H1 (cell line): ENCODE data around the gene LUC7L3. TPM values are rescaled to one million over a fixed set of nuclear protein-coding genes. Genes with fewer than 3 reads are reported as not detected.

ENCODE experiments used
- EP300 ChIP-seq, 2 experiments: IDR thresholded peaks; 1 replicate in 1 of 2; 2 replicates in 1 of 2; pipeline ENCODE4 v1.6.1; 2011 to 2012; ENCODE audit warnings: low read depth in 2 of 2, low read length in 2 of 2, mild to moderate bottlenecking in 2 of 2, borderline replicate concordance in 1 of 2, inconsistent platforms in 1 of 2, moderate library complexity in 1 of 2
- MAFK ChIP-seq: IDR thresholded peaks from 2 replicates; pipeline ENCODE4 v1.6.1; 2012; ENCODE audit warnings: low read depth, mild to moderate bottlenecking, improper control_type of control experiment, low read length
- POLR2AphosphoS5 ChIP-seq: IDR thresholded peaks from 2 replicates; pipeline ENCODE4 v1.6.1; 2011; ENCODE audit warnings: low read depth, low read length
- RXRA ChIP-seq: IDR thresholded peaks from 2 replicates; pipeline ENCODE4 v1.6.1; 2011; ENCODE audit warnings: low read depth, mild to moderate bottlenecking, low read length, moderate library complexity; ENCODE audit not compliant: insufficient read depth
- SUZ12 ChIP-seq: fragments of 200-600 bp; sonication (generic); IDR thresholded peaks from 2 replicates; pipeline ENCODE4 v1.6.1; 2012; ENCODE audit warnings: mild to moderate bottlenecking, inconsistent platforms, low read length, moderate library complexity, mixed read lengths
- TAF7 ChIP-seq: optimal IDR thresholded peaks from 2 replicates; pipeline ENCODE3; 2011; ENCODE audit warnings: low read depth, mild to moderate bottlenecking, inconsistent platforms, low read length, moderate library complexity, borderline replicate concordance
- polyA plus RNA-seq, 7 experiments: library from polyadenylated mRNA; depleted of rRNA in 3 of 7; stranded (reverse) in 5 of 7; unstranded in 2 of 7; fragments of >200 nt in 5 of 7; fragments of 200-250 nt in 2 of 7; gene quantifications; 1 replicate in 5 of 7; 2 replicates in 1 of 7; 4 replicates in 1 of 7; pipeline versions ENCODE4 v1.2.1 to v1.2.3, GENCODE V29; 2011 to 2013; ENCODE audit warnings: missing spikeins in 2 of 7, mixed read lengths in 2 of 7
- total RNA-seq: library from RNA; stranded (reverse); fragmentation: NEBNext Ultra II Directional; extraction: Animal tissue kit (Norgen Biotek cat#: 25700); gene quantifications from 2 replicates; pipeline ENCODE4 v1.2.1, GENCODE V29; 2021
- TF ChIP-seq, protein P1 (sequence below): fragments of 300-600 bp; sonication (generic); IDR thresholded peaks from 2 replicates; pipeline ENCODE4 v1.7.1; 2012; ENCODE audit warnings: low read length, moderate library complexity, mild to moderate bottlenecking, inconsistent platforms; ENCODE audit not compliant: insufficient replicate concordance
- TF ChIP-seq, protein P2 (sequence below), 3 experiments: IDR thresholded peaks; 1 replicate in 2 of 3; 2 replicates in 1 of 3; pipeline versions ENCODE4 v1.5.1 to v1.6.1; 2011; ENCODE audit warnings: low read length in 3 of 3, mild to moderate bottlenecking in 3 of 3, inconsistent platforms in 2 of 3, low read depth in 1 of 3, moderate library complexity in 1 of 3; ENCODE audit not compliant: insufficient read depth in 1 of 3; ENCODE audit errors: control extremely low read depth in 1 of 3

LUC7L3 gene
- total and polyA plus RNA-seq, 2 of the 8 experiments (the other 6 are each of a cell fraction or from before 2014, with no cell fraction given): 102 to 126 TPM

DNA sequence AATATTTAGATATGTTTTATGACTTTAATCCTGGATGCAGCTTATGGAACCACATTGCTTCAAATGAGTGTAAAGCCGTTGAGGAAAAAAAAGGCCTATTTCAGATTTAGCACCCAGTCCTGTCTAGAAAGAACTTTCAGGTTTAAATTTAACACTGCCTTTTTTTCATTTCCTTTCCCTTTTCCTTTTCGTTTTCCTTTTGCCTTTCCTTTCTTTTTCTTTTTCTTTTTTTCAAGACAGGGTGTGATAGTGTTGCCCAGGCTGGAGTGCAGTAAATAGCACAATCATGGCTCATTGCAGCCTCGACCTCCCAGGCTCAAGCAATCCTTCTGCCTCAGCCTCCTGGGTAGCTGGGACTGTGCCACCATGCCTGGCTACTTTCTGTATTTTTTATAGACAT is 15.9 kb downstream of the LUC7L3 start (continued):
- TF ChIP-seq, protein P1, sequence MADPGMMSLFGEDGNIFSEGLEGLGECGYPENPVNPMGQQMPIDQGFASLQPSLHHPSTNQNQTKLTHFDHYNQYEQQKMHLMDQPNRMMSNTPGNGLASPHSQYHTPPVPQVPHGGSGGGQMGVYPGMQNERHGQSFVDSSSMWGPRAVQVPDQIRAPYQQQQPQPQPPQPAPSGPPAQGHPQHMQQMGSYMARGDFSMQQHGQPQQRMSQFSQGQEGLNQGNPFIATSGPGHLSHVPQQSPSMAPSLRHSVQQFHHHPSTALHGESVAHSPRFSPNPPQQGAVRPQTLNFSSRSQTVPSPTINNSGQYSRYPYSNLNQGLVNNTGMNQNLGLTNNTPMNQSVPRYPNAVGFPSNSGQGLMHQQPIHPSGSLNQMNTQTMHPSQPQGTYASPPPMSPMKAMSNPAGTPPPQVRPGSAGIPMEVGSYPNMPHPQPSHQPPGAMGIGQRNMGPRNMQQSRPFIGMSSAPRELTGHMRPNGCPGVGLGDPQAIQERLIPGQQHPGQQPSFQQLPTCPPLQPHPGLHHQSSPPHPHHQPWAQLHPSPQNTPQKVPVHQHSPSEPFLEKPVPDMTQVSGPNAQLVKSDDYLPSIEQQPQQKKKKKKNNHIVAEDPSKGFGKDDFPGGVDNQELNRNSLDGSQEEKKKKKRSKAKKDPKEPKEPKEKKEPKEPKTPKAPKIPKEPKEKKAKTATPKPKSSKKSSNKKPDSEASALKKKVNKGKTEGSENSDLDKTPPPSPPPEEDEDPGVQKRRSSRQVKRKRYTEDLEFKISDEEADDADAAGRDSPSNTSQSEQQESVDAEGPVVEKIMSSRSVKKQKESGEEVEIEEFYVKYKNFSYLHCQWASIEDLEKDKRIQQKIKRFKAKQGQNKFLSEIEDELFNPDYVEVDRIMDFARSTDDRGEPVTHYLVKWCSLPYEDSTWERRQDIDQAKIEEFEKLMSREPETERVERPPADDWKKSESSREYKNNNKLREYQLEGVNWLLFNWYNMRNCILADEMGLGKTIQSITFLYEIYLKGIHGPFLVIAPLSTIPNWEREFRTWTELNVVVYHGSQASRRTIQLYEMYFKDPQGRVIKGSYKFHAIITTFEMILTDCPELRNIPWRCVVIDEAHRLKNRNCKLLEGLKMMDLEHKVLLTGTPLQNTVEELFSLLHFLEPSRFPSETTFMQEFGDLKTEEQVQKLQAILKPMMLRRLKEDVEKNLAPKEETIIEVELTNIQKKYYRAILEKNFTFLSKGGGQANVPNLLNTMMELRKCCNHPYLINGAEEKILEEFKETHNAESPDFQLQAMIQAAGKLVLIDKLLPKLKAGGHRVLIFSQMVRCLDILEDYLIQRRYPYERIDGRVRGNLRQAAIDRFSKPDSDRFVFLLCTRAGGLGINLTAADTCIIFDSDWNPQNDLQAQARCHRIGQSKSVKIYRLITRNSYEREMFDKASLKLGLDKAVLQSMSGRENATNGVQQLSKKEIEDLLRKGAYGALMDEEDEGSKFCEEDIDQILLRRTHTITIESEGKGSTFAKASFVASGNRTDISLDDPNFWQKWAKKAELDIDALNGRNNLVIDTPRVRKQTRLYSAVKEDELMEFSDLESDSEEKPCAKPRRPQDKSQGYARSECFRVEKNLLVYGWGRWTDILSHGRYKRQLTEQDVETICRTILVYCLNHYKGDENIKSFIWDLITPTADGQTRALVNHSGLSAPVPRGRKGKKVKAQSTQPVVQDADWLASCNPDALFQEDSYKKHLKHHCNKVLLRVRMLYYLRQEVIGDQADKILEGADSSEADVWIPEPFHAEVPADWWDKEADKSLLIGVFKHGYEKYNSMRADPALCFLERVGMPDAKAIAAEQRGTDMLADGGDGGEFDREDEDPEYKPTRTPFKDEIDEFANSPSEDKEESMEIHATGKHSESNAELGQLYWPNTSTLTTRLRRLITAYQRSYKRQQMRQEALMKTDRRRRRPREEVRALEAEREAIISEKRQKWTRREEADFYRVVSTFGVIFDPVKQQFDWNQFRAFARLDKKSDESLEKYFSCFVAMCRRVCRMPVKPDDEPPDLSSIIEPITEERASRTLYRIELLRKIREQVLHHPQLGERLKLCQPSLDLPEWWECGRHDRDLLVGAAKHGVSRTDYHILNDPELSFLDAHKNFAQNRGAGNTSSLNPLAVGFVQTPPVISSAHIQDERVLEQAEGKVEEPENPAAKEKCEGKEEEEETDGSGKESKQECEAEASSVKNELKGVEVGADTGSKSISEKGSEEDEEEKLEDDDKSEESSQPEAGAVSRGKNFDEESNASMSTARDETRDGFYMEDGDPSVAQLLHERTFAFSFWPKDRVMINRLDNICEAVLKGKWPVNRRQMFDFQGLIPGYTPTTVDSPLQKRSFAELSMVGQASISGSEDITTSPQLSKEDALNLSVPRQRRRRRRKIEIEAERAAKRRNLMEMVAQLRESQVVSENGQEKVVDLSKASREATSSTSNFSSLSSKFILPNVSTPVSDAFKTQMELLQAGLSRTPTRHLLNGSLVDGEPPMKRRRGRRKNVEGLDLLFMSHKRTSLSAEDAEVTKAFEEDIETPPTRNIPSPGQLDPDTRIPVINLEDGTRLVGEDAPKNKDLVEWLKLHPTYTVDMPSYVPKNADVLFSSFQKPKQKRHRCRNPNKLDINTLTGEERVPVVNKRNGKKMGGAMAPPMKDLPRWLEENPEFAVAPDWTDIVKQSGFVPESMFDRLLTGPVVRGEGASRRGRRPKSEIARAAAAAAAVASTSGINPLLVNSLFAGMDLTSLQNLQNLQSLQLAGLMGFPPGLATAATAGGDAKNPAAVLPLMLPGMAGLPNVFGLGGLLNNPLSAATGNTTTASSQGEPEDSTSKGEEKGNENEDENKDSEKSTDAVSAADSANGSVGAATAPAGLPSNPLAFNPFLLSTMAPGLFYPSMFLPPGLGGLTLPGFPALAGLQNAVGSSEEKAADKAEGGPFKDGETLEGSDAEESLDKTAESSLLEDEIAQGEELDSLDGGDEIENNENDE: no peak
- TF ChIP-seq EP300 (IDR thresholded peaks at IDR 0.05; ENCODE audit: borderline replicate concordance in 1 of 2, low read depth in 2 of 2, low read length in 2 of 2): no peak
- TF ChIP-seq TAF7: no peak
- no peak for TF ChIP-seq SUZ12
- no peak for TF ChIP-seq POLR2AphosphoS5
- TF ChIP-seq RXRA: no peak
- TF ChIP-seq, protein P2, sequence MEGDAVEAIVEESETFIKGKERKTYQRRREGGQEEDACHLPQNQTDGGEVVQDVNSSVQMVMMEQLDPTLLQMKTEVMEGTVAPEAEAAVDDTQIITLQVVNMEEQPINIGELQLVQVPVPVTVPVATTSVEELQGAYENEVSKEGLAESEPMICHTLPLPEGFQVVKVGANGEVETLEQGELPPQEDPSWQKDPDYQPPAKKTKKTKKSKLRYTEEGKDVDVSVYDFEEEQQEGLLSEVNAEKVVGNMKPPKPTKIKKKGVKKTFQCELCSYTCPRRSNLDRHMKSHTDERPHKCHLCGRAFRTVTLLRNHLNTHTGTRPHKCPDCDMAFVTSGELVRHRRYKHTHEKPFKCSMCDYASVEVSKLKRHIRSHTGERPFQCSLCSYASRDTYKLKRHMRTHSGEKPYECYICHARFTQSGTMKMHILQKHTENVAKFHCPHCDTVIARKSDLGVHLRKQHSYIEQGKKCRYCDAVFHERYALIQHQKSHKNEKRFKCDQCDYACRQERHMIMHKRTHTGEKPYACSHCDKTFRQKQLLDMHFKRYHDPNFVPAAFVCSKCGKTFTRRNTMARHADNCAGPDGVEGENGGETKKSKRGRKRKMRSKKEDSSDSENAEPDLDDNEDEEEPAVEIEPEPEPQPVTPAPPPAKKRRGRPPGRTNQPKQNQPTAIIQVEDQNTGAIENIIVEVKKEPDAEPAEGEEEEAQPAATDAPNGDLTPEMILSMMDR (IDR thresholded peaks at IDR 0.05; ENCODE audit: control extremely low read depth in 1 of 3, insufficient read depth in 1 of 3, low read depth in 1 of 3, low read length in 3 of 3): no peak
- TF ChIP-seq MAFK: no peak
